Measurements from ENCODE around the gene GLOD4. TPM values are rescaled to one million over a fixed set of nuclear protein-coding genes. Genes with fewer than 3 reads are reported as not detected.
"Not testable (repeated sequence)": the region's sequence is repeated elsewhere in the genome, so short reads cannot be mapped to it uniquely, and the experiment has no call there.

The GLOD4 gene
- total RNA-seq, 2 donors from 2014 or later = 67.7 to 76.2 TPM

- Mint-ChIP-seq H3K36me3 (ENCODE audit: insufficient read depth in 2 of 2) (peaks cover 12 to 32% of the 10 kb centered on the region in 2 donors), H3K4me1 (ENCODE audit: low read depth) (peaks cover 36% of the 10 kb centered on the region), H3K27ac (peak within 1 kb of the TSS; percentile 96), H3K9me3 (peaks cover 2 to 7% of the 10 kb centered on the region in 2 donors), H3K27me3 (ENCODE audit: low read depth) (no peaks in the 10 kb centered on the region), H3K4me3 (peak within 1 kb of the TSS; percentile 93 to 97)
- ATAC-seq (replicated peaks in 1 of 2) (peak; percentile 87 to 89), DNase-seq (peak; percentile 97 to 100)
Measured at GRCh38 chr17:752002-752619, 30.0 kb downstream of the GLOD4 start, which contains the start of gene GEMIN4. GEMIN4 (minus strand) TSS chr17:752264; CDS start chr17:752142, 122 bp downstream.

GRCh38 chr17:751269-752001 is 30.6 kb downstream of the GLOD4 start:
- DNase-seq (peak; percentile 64 to 65), ATAC-seq (replicated peaks in 1 of 2) (peak; percentile 54 to 55)
- Mint-ChIP-seq H3K27ac (peak overlapping the region; percentile 96), H3K36me3 (ENCODE audit: insufficient read depth in 2 of 2) (peaks cover 12 to 32% of the 10 kb centered on the region in 2 donors), H3K4me3 (peak overlapping the region; percentile 93 to 97), H3K9me3 (peaks cover 2 to 7% of the 10 kb centered on the region in 2 donors), H3K4me1 (ENCODE audit: low read depth) (peaks cover 36% of the 10 kb centered on the region), H3K27me3 (ENCODE audit: low read depth) (no peaks in the 10 kb centered on the region)

GRCh38 chr17:750431-751037 is 31.5 kb downstream of the GLOD4 start:
- peak overlapping the region; percentile 93 to 97 for H3K4me3 Mint-ChIP-seq
- peaks cover 2 to 6% of the 10 kb centered on the region in 2 donors for H3K9me3 Mint-ChIP-seq
- no peak for ATAC-seq (replicated peaks in 1 of 2)
- no peak for DNase-seq
- H3K27me3 Mint-ChIP-seq (ENCODE audit: low read depth) = no peaks in the 10 kb centered on the region
- H3K4me1 Mint-ChIP-seq (ENCODE audit: low read depth) = peaks cover 36% of the 10 kb centered on the region
- peaks cover 12 to 27% of the 10 kb centered on the region in 2 donors for H3K36me3 Mint-ChIP-seq (ENCODE audit: insufficient read depth in 2 of 2)
- peak overlapping the region; percentile 86 for H3K27ac Mint-ChIP-seq

GRCh38 chr17:749359-749758 is 32.7 kb downstream of the GLOD4 start:
- not testable (repeated sequence) for H3K27ac Mint-ChIP-seq; H3K27me3 Mint-ChIP-seq (ENCODE audit: low read depth); ATAC-seq (replicated peaks in 1 of 2); H3K9me3 Mint-ChIP-seq; DNase-seq
- Mint-ChIP-seq H3K36me3 (ENCODE audit: insufficient read depth in 2 of 2) (peaks cover 12 to 25% of the 10 kb centered on the region in 2 donors), H3K4me1 (ENCODE audit: low read depth) (peaks cover 36% of the 10 kb centered on the region), H3K4me3 (peak overlapping the region; percentile 10 to 14)

GRCh38 chr17:748604-749003 is 33.5 kb downstream of the GLOD4 start:
- H3K9me3 Mint-ChIP-seq; H3K27ac Mint-ChIP-seq; H3K4me3 Mint-ChIP-seq; ATAC-seq (replicated peaks in 1 of 2); DNase-seq; H3K27me3 Mint-ChIP-seq (ENCODE audit: low read depth): not testable (repeated sequence)
- peaks cover 33% of the 10 kb centered on the region for H3K4me1 Mint-ChIP-seq (ENCODE audit: low read depth)
- peaks cover 12 to 32% of the 10 kb centered on the region in 2 donors for H3K36me3 Mint-ChIP-seq (ENCODE audit: insufficient read depth in 2 of 2)

- H3K4me1 Mint-ChIP-seq (ENCODE audit: low read depth) = peaks cover 26% of the 10 kb centered on the region
- no peak overlapping the region for H3K4me3 Mint-ChIP-seq
- H3K27ac Mint-ChIP-seq = no peak overlapping the region
- no peaks in the 10 kb centered on the region for H3K27me3 Mint-ChIP-seq (ENCODE audit: low read depth)
- peaks cover 12 to 28% of the 10 kb centered on the region in 2 donors for H3K36me3 Mint-ChIP-seq (ENCODE audit: insufficient read depth in 2 of 2)
- ATAC-seq (replicated peaks in 1 of 2) (no peak), DNase-seq (no peak)
- H3K9me3 Mint-ChIP-seq = peaks cover 2 to 4% of the 10 kb centered on the region in 2 donors
Measured at GRCh38 chr17:746783-747629, 35.1 kb downstream of the GLOD4 start.

- no peaks in the 10 kb centered on the region for H3K27me3 Mint-ChIP-seq (ENCODE audit: low read depth)
- H3K36me3 Mint-ChIP-seq (ENCODE audit: insufficient read depth in 2 of 2) = peaks cover 13 to 28% of the 10 kb centered on the region in 2 donors
- peaks cover 26% of the 10 kb centered on the region for H3K4me1 Mint-ChIP-seq (ENCODE audit: low read depth)
- no peak for ATAC-seq (replicated peaks in 1 of 2)
- no peak for DNase-seq
- H3K27ac Mint-ChIP-seq = no peak overlapping the region
- H3K4me3 Mint-ChIP-seq = no peak overlapping the region
- H3K9me3 Mint-ChIP-seq = peaks cover 2 to 4% of the 10 kb centered on the region in 2 donors
Measured at GRCh38 chr17:746181-746580, 35.9 kb downstream of the GLOD4 start.

- no peaks in the 10 kb centered on the region for H3K27me3 Mint-ChIP-seq (ENCODE audit: low read depth)
- H3K4me3 Mint-ChIP-seq = no peak overlapping the region
- H3K36me3 Mint-ChIP-seq (ENCODE audit: insufficient read depth in 2 of 2) = peaks cover 14 to 27% of the 10 kb centered on the region in 2 donors
- DNase-seq (no peak), ATAC-seq (replicated peaks in 1 of 2) (no peak)
- H3K9me3 Mint-ChIP-seq = peaks cover 2 to 4% of the 10 kb centered on the region in 2 donors
- no peak overlapping the region for H3K27ac Mint-ChIP-seq
- peaks cover 26% of the 10 kb centered on the region for H3K4me1 Mint-ChIP-seq (ENCODE audit: low read depth)
Measured at GRCh38 chr17:745406-745805, 36.7 kb downstream of the GLOD4 start.

GRCh38 chr17:744937-745336 is 37.1 kb downstream of the GLOD4 start:
- no peak overlapping the region for H3K4me3 Mint-ChIP-seq
- H3K27ac Mint-ChIP-seq = no peak overlapping the region
- ATAC-seq (replicated peaks in 1 of 2) (no peak), DNase-seq (no peak)
- H3K36me3 Mint-ChIP-seq (ENCODE audit: insufficient read depth in 2 of 2) = peaks cover 14 to 24% of the 10 kb centered on the region in 2 donors
- peaks cover 2 to 4% of the 10 kb centered on the region in 2 donors for H3K9me3 Mint-ChIP-seq
- no peaks in the 10 kb centered on the region for H3K27me3 Mint-ChIP-seq (ENCODE audit: low read depth)
- H3K4me1 Mint-ChIP-seq (ENCODE audit: low read depth) = peaks cover 25% of the 10 kb centered on the region

- ATAC-seq (replicated peaks in 1 of 2) = no peak
- no peak overlapping the region for H3K4me3 Mint-ChIP-seq
- H3K27me3 Mint-ChIP-seq (ENCODE audit: low read depth) = no peaks in the 10 kb centered on the region
- peaks cover 4 to 18% of the 10 kb centered on the region in 2 donors for H3K36me3 Mint-ChIP-seq (ENCODE audit: insufficient read depth in 2 of 2)
- H3K9me3 Mint-ChIP-seq = no peaks in the 10 kb centered on the region
- DNase-seq = no peak
- H3K4me1 Mint-ChIP-seq (ENCODE audit: low read depth) = peaks cover 20% of the 10 kb centered on the region
- H3K27ac Mint-ChIP-seq = no peak overlapping the region
Measured at GRCh38 chr17:743139-743538, 38.9 kb downstream of the GLOD4 start.

GRCh38 chr17:742147-742793 is 39.8 kb downstream of the GLOD4 start:
- Mint-ChIP-seq H3K4me1 (ENCODE audit: low read depth) (peaks cover 15% of the 10 kb centered on the region), H3K27ac (no peak overlapping the region), H3K27me3 (ENCODE audit: low read depth) (no peaks in the 10 kb centered on the region), H3K36me3 (ENCODE audit: insufficient read depth in 2 of 2) (peaks cover 4 to 13% of the 10 kb centered on the region in 2 donors), H3K4me3 (no peak overlapping the region), H3K9me3 (no peaks in the 10 kb centered on the region)
- ATAC-seq (replicated peaks in 1 of 2) (no peak), DNase-seq (no peak)

Measured in activated T-cell treated with anti-CD3 and anti-CD28 coated beads, Interleukin-2, amount 50 U/mL, for 72 hours (primary cell).